Fibroblast of the aortic adventitia (primary cell): Measurements from ENCODE around the gene CCNT1. TPM values are rescaled to one million over a fixed set of nuclear protein-coding genes. Genes with fewer than 3 reads are reported as not detected.
A peak's percentile ranks its signal among the peaks of the same experiment; 100 is the strongest.
"Not testable (repeated sequence)": the region's sequence is repeated elsewhere in the genome, so short reads cannot be mapped to it uniquely, and the experiment has no call there.

Source experiments
- DNase-seq: peaks from one replicate; pipeline ENCODE4 v3.0.0-alpha.2; 2010; ENCODE audit warnings: low read depth
- H3K4me3 ChIP-seq: 2 replicates; pipeline ENCODE4 v1.5.1; 2011; ENCODE audit warnings: low read depth, mild to moderate bottlenecking, control low read depth, low read length, moderate library complexity
- CTCF ChIP-seq: IDR thresholded peaks from 2 replicates; pipeline ENCODE4 v1.5.1; 2011; ENCODE audit warnings: mild to moderate bottlenecking, low read length, control low read depth, inconsistent platforms; ENCODE audit not compliant: insufficient read depth
- total RNA-seq: library from RNA; depleted of rRNA; stranded (reverse); fragments of >200 nt; gene quantifications from 2 replicates; pipeline ENCODE4 v1.2.3, GENCODE V29; 2012; ENCODE audit warnings: low replicate concordance

CCNT1 gene
- total RNA-seq, 1 donor, result 34.3 TPM

- no peak for TF ChIP-seq CTCF
- H3K4me3 ChIP-seq, result no peak overlapping the region
Measured at GRCh38 chr12:48678551-48679185, 37.8 kb downstream of the CCNT1 start.

GRCh38 chr12:48671231-48671856 is 45.2 kb downstream of the CCNT1 start:
- TF ChIP-seq CTCF, result no peak
- H3K4me3 ChIP-seq, result no peak overlapping the region
- DNase-seq, result peak; percentile 27

More at GRCh38 chr12:48678551-48679185, 37.8 kb downstream of the CCNT1 start:
- no peak for DNase-seq

DNA sequence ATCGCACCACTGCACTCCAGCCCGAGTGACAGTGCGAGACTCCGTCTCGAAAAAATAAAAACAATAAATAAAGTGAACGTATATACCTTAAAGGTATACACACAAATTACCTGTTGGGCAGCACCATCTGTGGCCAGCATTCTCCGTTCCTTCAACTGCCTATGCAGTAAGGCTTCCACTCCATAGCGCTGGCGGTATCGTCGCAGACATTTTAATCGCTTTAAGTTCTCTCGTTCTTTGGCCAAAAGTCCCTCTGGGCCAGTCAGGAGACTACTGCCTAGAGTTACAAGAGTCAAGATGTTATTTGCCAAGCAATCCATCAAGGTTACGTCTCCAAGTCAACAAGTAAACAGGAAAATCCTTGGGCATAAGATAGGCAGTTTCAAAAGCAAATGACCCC is 47.5 kb downstream of the CCNT1 start:
- no peak for DNase-seq
- TF ChIP-seq CTCF, result no peak

DNA sequence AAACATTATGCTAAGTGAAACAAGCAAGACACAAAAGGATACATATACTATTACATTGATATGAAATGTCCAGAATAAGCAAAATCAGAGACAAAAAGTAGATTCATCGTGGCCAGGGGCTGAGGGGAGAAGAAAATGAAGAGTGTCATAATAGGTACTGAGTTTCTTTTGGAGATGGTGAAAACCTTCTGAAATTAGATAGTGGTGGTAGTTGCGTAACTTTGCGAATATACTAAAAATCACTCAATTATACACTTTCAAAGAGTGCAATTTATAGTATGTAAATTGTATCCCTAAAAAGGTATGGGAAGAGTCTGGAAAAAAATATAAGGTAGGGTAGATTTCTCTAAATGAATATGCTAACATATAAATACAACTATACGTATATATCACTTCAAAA is 56.6 kb downstream of the CCNT1 start:
- DNase-seq, result no peak
- TF ChIP-seq CTCF, result no peak
- no peak overlapping the region for H3K4me3 ChIP-seq

More for the DNA sequence above, 47.5 kb downstream of the CCNT1 start:
- H3K4me3 ChIP-seq, result no peak overlapping the region

GRCh38 chr12:48651681-48652080 is 64.8 kb downstream of the CCNT1 start:
- DNase-seq, result no peak

DNA sequence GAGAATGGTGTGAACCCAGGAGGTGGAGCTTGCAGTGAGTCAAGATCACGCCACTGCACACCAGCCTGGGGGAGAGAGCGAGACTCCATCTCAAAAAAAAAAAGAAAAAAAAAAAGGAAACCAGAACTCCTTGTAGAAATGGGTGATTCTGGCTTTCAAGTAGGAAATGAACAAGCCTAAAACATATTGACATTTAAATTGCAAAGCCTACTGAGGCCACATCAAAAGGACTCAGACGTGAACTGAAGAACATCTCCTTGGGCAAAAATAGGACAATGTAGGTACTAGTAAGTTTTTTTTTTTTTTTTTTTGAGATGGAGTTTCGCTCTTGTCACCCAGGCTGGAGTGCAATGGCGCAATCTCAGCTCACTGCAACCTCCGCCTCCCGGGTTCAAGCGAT is 71.2 kb downstream of the CCNT1 start:
- not testable (repeated sequence) for H3K4me3 ChIP-seq, DNase-seq

More at GRCh38 chr12:48651681-48652080, 64.8 kb downstream of the CCNT1 start:
- H3K4me3 ChIP-seq, result no peak overlapping the region
- TF ChIP-seq CTCF, result no peak

GRCh38 chr12:48643011-48643410 is 73.5 kb downstream of the CCNT1 start:
- DNase-seq, result no peak
- no peak overlapping the region for H3K4me3 ChIP-seq
- no peak for TF ChIP-seq CTCF

- H3K4me3 ChIP-seq, DNase-seq: not testable (repeated sequence)
Measured at GRCh38 chr12:48641752-48642555, 74.6 kb downstream of the CCNT1 start.
